ENCODE measurements around the gene TRAPPC6A. TPM values are rescaled to one million over a fixed set of nuclear protein-coding genes. Genes with fewer than 3 reads are reported as not detected.

Gene TRAPPC6A
- total and polyA plus RNA-seq, 2 experiments from 2014 or later: 11.2 to 18.8 TPM

- Histone ChIP-seq H3K36me3 (ENCODE audit: low read depth) (no peaks in the 10 kb centered on the region), H3K9me2 (ENCODE audit: insufficient read depth) (no peaks in the 10 kb centered on the region), H4K20me1 (ENCODE audit: insufficient read depth) (no peaks in the 10 kb centered on the region), H3K9me3 (ENCODE audit: low read depth) (no peaks in the 10 kb centered on the region), H2AFZ (no peak overlapping the region), H3K27ac (no peak overlapping the region), H3K4me1 (ENCODE audit: insufficient read depth) (no peaks in the 10 kb centered on the region), H3K27me3 (replicated peaks; ENCODE audit: insufficient read depth) (no peaks in the 10 kb centered on the region), H3K9ac (no peak overlapping the region), H3K4me3 (no peak overlapping the region), H3F3A (ENCODE audit: insufficient read depth) (no peaks in the 10 kb centered on the region), H3K4me2 (ENCODE audit: unreplicated experiment) (no peak overlapping the region), H3K79me2 (ENCODE audit: insufficient read depth) (no peaks in the 10 kb centered on the region)
- 90% methylated on average over 11 to 18 of the region's 18 CpGs for WGBS, 2 experiments (ENCODE audit: low coverage in 1 of 2, low lambda C conversion rate in 2 of 2, missing lambda C conversion rate in 2 of 2)
- TF ChIP-seq EZH2phosphoT487 (IDR thresholded peaks at IDR 0.05; ENCODE audit: insufficient read depth, low read depth): no peak
- TF ChIP-seq EZH2 (IDR thresholded peaks at IDR 0.05; ENCODE audit: insufficient read depth, poor library complexity, severe bottlenecking): no peak
- in situ Hi-C loops (cut with MboI): no loop called here
- DNase-seq: no peak
These were observed 31.3 kb downstream of the TRAPPC6A start for GRCh38 chr19:45146741-45147205.

GRCh38 chr19:45146251-45146650 lies 31.8 kb downstream of the TRAPPC6A start:
- H3K27me3 ChIP-seq (replicated peaks; ENCODE audit: insufficient read depth): no peaks in the 10 kb centered on the region
- H2AFZ ChIP-seq: no peak overlapping the region
- no peaks in the 10 kb centered on the region for H4K20me1 ChIP-seq (ENCODE audit: insufficient read depth)
- in situ Hi-C loops (cut with MboI): no loop called here
- TF ChIP-seq EZH2 (IDR thresholded peaks at IDR 0.05; ENCODE audit: insufficient read depth, poor library complexity, severe bottlenecking) (no peak), EZH2phosphoT487 (IDR thresholded peaks at IDR 0.05; ENCODE audit: insufficient read depth, low read depth) (no peak)
- H3K27ac ChIP-seq: no peak overlapping the region
- no peaks in the 10 kb centered on the region for H3K36me3 ChIP-seq (ENCODE audit: low read depth)
- no peak overlapping the region for H3K9ac ChIP-seq
- no peak overlapping the region for H3K4me3 ChIP-seq
- no peaks in the 10 kb centered on the region for H3K9me2 ChIP-seq (ENCODE audit: insufficient read depth)
- H3K4me2 ChIP-seq (ENCODE audit: unreplicated experiment): no peak overlapping the region
- no peaks in the 10 kb centered on the region for H3F3A ChIP-seq (ENCODE audit: insufficient read depth)
- no peaks in the 10 kb centered on the region for H3K9me3 ChIP-seq (ENCODE audit: low read depth)
- no peaks in the 10 kb centered on the region for H3K4me1 ChIP-seq (ENCODE audit: insufficient read depth)
- no peak for DNase-seq
- no peaks in the 10 kb centered on the region for H3K79me2 ChIP-seq (ENCODE audit: insufficient read depth)
- 84 to 86% methylated on average over 10 to 13 of the region's 13 CpGs for WGBS, 2 experiments (ENCODE audit: low coverage in 1 of 2, low lambda C conversion rate in 2 of 2, missing lambda C conversion rate in 2 of 2)

GRCh38 chr19:45145270-45146189 lies 32.5 kb downstream of the TRAPPC6A start:
- Histone ChIP-seq H3K27me3 (replicated peaks; ENCODE audit: insufficient read depth) (no peaks in the 10 kb centered on the region), H3K27ac (no peak overlapping the region), H3K79me2 (ENCODE audit: insufficient read depth) (no peaks in the 10 kb centered on the region), H3K9ac (no peak overlapping the region), H4K20me1 (ENCODE audit: insufficient read depth) (no peaks in the 10 kb centered on the region), H3K36me3 (ENCODE audit: low read depth) (no peaks in the 10 kb centered on the region), H3K9me3 (ENCODE audit: low read depth) (no peaks in the 10 kb centered on the region), H3K4me1 (ENCODE audit: insufficient read depth) (no peaks in the 10 kb centered on the region), H3F3A (ENCODE audit: insufficient read depth) (no peaks in the 10 kb centered on the region), H3K4me2 (ENCODE audit: unreplicated experiment) (no peak overlapping the region), H2AFZ (no peak overlapping the region), H3K9me2 (ENCODE audit: insufficient read depth) (no peaks in the 10 kb centered on the region), H3K4me3 (no peak overlapping the region)
- in situ Hi-C loops (cut with MboI): no loop called here
- WGBS, 2 experiments (ENCODE audit: low coverage in 1 of 2, low lambda C conversion rate in 2 of 2, missing lambda C conversion rate in 2 of 2): 91 to 97% methylated on average over 26 to 54 of the region's 54 CpGs
- TF ChIP-seq EZH2 (IDR thresholded peaks at IDR 0.05; ENCODE audit: insufficient read depth, poor library complexity, severe bottlenecking): no peak
- no peak for TF ChIP-seq EZH2phosphoT487 (IDR thresholded peaks at IDR 0.05; ENCODE audit: insufficient read depth, low read depth)
- no peak for DNase-seq

- Histone ChIP-seq H3K27me3 (replicated peaks; ENCODE audit: insufficient read depth) (no peaks in the 10 kb centered on the region), H3K36me3 (ENCODE audit: low read depth) (no peaks in the 10 kb centered on the region), H3K27ac (no peak overlapping the region), H3K4me3 (no peak overlapping the region), H2AFZ (no peak overlapping the region), H3F3A (ENCODE audit: insufficient read depth) (no peaks in the 10 kb centered on the region), H3K79me2 (ENCODE audit: insufficient read depth) (no peaks in the 10 kb centered on the region; the same call in 1 of the 2 replicates), H3K4me1 (ENCODE audit: insufficient read depth) (no peaks in the 10 kb centered on the region), H3K4me2 (ENCODE audit: unreplicated experiment) (no peak overlapping the region), H4K20me1 (ENCODE audit: insufficient read depth) (no peaks in the 10 kb centered on the region), H3K9me2 (ENCODE audit: insufficient read depth) (no peaks in the 10 kb centered on the region), H3K9ac (no peak overlapping the region), H3K9me3 (ENCODE audit: low read depth) (no peaks in the 10 kb centered on the region)
- 96 to 98% methylated on average over 25 to 51 of the region's 53 CpGs for WGBS, 2 experiments (ENCODE audit: low coverage in 1 of 2, low lambda C conversion rate in 2 of 2, missing lambda C conversion rate in 2 of 2)
- no peak for TF ChIP-seq EZH2phosphoT487 (IDR thresholded peaks at IDR 0.05; ENCODE audit: insufficient read depth, low read depth)
- TF ChIP-seq EZH2 (IDR thresholded peaks at IDR 0.05; ENCODE audit: insufficient read depth, poor library complexity, severe bottlenecking): no peak
- in situ Hi-C loops (cut with MboI): no loop called here
- DNase-seq: no peak
These were observed 33.4 kb downstream of the TRAPPC6A start for GRCh38 chr19:45144431-45145269.
